Thyroid gland (tissue), 4 donors: Measurements from ENCODE around the gene GDF11.

Experiments used
- POLR2A ChIP-seq, 2 donors: fragments of 450-650 bp; IDR thresholded peaks; one replicate each; pipeline ENCODE4 v1.6.1; 2017; ENCODE audit warnings: antibody characterized with exemption in 2 of 2, mild to moderate bottlenecking in 2 of 2, moderate library complexity in 1 of 2
- TF ChIP-seq, protein P1 (sequence below), 6 experiments: fragments of 200-600 bp in 3 of 6; fragments of 450-650 bp in 3 of 6; sonication (generic) in 3 of 6; IDR thresholded peaks; one replicate each; pipeline ENCODE4 v1.5.1; 2016 to 2019; ENCODE audit warnings: antibody characterized with exemption in 6 of 6, mild to moderate bottlenecking in 2 of 6, inconsistent platforms in 1 of 6, moderate library complexity in 1 of 6

DNA sequence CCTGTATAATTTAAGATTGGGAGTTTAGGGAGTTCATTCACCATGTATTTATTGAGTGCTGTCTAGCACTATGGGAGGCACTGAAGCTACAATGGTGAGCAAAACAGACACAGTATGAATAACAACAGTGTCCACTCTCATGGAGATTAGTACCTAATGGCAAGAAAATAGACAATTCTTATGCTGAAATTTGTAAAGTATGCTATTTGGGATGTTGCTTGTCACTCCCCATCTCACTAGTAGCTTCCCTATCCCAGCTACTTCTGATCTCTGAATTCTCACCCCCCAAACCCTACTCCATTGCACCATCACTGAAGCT lies 4.0 kb downstream of the GDF11 start:
- TF ChIP-seq, protein P1, sequence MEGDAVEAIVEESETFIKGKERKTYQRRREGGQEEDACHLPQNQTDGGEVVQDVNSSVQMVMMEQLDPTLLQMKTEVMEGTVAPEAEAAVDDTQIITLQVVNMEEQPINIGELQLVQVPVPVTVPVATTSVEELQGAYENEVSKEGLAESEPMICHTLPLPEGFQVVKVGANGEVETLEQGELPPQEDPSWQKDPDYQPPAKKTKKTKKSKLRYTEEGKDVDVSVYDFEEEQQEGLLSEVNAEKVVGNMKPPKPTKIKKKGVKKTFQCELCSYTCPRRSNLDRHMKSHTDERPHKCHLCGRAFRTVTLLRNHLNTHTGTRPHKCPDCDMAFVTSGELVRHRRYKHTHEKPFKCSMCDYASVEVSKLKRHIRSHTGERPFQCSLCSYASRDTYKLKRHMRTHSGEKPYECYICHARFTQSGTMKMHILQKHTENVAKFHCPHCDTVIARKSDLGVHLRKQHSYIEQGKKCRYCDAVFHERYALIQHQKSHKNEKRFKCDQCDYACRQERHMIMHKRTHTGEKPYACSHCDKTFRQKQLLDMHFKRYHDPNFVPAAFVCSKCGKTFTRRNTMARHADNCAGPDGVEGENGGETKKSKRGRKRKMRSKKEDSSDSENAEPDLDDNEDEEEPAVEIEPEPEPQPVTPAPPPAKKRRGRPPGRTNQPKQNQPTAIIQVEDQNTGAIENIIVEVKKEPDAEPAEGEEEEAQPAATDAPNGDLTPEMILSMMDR (IDR thresholded peaks at IDR 0.05), result no peak
- no peak for TF ChIP-seq POLR2A (IDR thresholded peaks at IDR 0.05)
